Embryonic facial prominence (tissue), 1 donor: ENCODE results near the gene NHLRC2.
A peak's percentile ranks its signal among the peaks of the same experiment; 100 is the strongest.
"Not testable (repeated sequence)": the region's sequence is repeated elsewhere in the genome, so short reads cannot be mapped to it uniquely, and the experiment has no call there.

Experiments used
- DNase-seq: peaks from one replicate; pipeline ENCODE4 v3.0.0-alpha.2; 2016; ENCODE audit errors: extremely low spot score

NHLRC2 gene, protein sequence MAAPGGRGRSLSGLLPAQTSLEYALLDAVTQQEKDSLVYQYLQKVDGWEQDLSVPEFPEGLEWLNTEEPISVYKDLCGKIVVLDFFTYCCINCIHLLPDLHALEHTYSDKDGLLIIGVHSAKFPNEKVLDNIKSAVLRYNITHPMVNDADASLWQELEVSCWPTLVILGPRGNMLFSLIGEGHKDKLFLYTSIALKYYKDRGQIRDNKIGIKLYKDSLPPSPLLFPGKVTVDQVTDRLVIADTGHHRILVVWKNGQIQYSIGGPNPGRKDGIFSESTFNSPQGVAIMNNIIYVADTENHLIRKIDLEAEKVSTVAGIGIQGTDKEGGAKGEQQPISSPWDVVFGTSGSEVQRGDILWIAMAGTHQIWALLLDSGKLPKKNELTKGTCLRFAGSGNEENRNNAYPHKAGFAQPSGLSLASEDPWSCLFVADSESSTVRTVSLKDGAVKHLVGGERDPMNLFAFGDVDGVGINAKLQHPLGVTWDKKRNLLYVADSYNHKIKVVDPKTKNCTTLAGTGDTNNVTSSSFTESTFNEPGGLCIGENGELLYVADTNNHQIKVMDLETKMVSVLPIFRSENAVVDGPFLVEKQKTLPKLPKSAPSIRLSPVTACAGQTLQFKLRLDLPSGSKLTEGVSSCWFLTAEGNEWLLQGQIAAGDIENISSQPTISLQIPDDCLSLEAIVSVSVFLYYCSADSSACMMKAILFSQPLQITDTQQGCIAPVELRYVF

DNA sequence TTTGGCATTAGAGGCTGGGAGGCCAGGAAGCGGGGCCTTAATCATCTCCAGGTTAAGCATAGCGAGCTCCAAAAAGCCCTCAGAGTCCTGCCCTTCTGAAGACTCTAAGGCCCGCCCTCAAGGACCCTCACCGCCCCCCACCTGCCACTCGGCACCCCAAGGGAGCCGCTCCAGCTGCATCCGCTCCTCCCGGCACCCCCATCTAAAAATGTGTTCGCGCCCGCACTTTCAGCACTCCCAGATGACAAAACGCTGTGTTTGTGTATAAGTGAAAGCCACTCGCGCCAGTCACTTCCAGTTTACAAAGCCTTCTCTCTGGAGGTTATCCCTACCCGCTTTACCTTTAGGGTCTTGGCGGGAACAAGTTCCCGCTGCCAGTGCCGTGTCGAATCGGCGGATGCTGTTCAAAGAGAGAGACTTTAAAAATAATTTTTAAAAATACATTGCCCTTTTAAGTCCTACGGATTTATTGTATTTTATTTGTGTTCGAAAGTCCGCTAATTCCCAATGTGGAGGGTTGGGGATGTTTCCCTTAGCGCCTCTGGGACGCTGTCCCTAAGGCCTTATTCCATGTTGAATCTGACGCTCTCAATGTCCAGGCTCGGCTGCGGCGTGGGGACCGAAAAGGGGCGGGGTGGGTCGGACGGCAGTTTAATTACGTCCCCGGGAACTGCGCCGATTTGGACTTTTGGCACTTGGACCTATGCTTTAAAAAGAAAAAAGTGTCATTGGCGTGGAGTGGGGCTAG, at the start of gene NHLRC2, which contains the start of gene DCLRE1A:
NHLRC2 (plus strand) TSS at position 649 of the 748 bp plus-strand sequence. CDS start 212 bp downstream, outside the sequence.
DCLRE1A (minus strand) TSS at position 70 of the 748 bp plus-strand sequence. CDS start 900 bp downstream, outside the sequence.
- DNase-seq, result peak; percentile 37

GRCh38 chr10:113806503-113806902, 48.0 kb upstream of the NHLRC2 start:
- no peak for DNase-seq

- DNase-seq, result no peak
These were observed 46.3 kb upstream of the NHLRC2 start for GRCh38 chr10:113808168-113808567.

- DNase-seq, result not testable (repeated sequence)
These were observed 39.8 kb upstream of the NHLRC2 start for GRCh38 chr10:113814700-113815099.

DNA sequence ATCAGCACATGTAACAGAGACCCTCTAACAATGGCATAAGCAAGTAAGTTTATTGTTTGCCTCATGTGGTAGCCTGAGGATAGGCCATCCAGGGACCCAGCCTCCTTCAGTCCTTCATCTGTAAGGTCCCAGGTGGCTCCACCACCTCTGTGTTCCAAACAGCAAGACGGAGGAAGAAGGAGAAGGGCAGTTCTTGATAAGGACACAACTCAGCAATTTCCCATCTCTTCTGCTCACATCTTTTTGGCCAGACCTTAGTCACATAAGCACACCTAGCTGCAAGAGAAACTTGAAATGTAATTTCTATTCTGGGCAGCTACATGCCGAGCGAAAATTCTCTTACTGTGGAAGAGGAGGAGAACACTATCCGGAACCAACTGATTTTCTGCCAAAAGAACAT, 34.5 kb upstream of the NHLRC2 start:
- DNase-seq, result no peak

DNA sequence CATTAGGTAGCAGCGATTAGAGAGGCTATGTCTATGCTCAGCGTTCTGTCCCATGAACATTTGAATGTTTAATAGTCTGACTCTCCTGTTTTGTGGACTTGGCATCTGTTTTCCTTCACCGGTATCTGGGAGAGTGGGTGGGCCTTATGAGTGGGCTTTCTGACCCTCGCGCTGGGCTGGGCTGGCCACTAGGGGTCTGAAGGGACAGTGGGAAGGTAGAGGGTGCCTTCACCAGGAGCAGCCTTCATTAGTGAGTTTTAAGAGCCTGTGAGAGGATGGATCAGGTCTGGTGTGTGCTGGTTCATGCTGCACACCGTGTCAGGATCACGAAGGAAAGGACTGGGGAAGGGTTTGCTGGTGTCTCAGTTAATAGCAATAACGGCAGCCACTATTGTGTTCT, 34.0 kb upstream of the NHLRC2 start:
- no peak for DNase-seq

- DNase-seq, result not testable (repeated sequence)
These were observed 33.2 kb upstream of the NHLRC2 start for GRCh38 chr10:113821306-113821705.

GRCh38 chr10:113822174-113822573, 32.3 kb upstream of the NHLRC2 start:
- DNase-seq, result no peak

DNA sequence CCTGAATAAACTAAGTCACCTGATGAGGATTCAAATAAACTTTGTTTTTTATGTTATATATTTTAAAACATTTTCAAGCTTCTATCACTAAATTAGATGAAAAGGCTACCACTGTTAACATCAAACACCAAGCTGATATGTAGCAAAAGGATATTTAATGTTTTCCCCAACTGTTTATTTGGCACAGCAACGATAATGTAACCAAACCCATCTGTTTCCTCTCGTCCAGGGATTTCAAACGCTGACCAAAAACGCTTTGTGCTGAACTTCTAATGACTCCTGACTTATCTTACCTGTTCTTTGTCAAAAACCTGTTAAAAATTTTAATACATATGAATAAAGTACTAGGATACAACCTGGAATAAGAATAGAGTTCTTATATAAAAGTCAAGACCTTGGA, 31.1 kb upstream of the NHLRC2 start:
- DNase-seq, result no peak

DNA sequence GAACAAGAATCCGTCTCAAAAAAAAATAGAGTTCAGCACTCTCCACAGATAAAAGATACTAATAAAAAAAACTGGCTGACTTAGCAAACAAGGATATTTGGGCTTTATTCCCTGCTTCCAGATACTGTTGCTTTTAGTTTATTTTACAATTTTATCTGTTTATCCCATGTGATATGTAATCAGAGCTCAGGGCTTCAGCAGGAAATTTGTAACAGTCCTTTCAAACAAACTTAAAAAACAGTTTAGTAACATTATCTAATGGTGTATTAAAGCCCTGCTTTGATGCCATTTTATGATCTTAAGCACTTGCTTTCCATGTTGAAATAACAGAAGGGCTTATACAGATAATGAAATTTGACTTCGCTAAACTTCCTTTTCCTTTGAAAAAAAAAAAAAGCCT, 28.7 kb upstream of the NHLRC2 start:
- no peak for DNase-seq

- DNase-seq, result not testable (repeated sequence)
These were observed 25.9 kb upstream of the NHLRC2 start for GRCh38 chr10:113828567-113828966.

DNA sequence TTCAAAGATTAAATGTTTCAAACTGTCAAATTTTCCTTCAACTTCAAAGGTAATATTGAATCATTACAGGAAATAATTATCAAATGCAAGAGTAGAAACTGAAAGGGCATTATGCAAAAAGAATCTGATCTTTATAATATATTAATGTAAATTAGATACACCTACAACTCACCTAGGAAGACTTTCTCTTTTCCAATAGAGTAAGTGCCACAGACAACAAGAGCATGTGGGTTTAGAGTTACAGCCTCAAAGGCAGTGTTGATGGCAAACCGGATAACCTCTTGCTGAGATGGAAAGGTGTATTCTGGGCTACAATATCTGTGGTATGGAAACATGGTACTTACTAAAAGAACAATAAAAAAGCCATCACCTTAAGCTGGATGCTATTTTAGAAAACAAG, 12.3 kb upstream of the NHLRC2 start:
- DNase-seq, result no peak

- no peak for DNase-seq
These were observed 10.4 kb upstream of the NHLRC2 start for GRCh38 chr10:113843972-113844485.

DNA sequence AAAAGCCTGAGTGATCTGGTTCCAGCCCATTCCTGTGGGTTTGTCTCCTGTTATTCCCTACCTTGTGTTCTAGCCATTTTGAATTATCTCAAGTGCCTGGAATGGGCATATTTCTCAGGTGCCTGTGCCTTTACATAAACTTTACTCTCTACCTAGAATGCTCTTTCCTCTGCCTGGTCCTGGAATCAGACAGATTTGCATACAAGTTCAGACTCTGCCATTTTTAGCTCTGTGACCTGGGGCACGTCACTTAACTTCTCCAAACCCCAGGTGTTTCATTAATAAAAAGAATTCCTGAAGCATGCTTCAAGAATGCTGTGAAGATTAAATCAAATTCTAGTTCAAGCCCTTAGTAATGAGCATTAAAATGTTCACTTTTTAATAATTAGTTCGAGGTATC, 8.4 kb upstream of the NHLRC2 start:
- DNase-seq, result no peak

DNA sequence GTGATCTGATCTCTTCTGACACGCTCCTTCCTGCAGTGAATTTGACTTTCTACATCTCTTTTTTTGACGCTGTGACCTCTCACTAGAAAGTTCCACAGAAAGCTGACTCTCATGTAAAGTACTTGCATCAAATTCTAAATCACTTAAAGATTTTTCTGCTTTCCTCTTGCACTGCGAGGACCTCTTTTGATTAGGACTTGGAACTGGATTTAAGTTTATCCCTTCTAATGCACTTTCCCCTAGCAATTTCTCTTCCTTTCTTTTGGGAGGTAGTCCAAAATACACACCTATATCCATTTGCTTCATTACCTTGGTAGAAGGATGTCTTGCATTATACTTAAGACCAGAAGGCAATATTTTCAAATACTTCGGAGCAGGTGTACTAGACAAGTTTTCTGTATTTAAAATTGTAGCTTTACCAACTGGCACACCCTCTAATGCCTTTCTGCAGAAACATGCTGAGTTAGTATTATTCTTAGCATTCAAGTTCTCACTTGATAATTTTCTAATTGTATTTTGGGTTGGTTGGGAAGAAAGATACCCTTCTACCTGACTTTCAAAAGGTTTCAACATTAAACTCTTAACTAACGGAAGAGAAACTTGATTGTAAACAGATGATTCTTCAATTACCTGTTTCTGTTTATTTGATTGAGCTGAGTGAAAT, 5.2 kb upstream of the NHLRC2 start:
- DNase-seq, result no peak

DNA sequence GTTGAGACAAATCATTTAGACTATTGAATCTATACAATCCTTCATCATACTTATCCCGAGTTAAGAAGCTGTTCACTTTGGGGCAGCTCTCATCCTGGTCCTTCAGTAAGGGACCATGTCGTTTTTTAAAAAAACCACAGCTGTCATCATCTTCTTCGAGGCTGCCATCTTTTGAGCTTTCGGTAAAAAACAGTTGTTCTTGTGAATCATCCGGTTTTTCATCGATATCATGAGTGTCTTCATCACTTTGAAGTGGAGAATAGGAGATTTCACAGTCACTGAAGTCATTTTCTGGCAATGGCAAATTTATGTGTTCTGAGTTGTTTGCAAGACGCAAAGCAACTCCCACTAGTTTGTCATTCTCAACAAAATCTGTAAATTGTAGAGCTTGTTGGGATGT, 4.5 kb upstream of the NHLRC2 start:
- DNase-seq, result no peak

- no peak for DNase-seq
These were observed 866 bp upstream of the NHLRC2 start for GRCh38 chr10:113853578-113854012.

GRCh38 chr10:113854761-113855588, 514 bp downstream of the NHLRC2 start:
- peak; percentile 13 for DNase-seq

DNA sequence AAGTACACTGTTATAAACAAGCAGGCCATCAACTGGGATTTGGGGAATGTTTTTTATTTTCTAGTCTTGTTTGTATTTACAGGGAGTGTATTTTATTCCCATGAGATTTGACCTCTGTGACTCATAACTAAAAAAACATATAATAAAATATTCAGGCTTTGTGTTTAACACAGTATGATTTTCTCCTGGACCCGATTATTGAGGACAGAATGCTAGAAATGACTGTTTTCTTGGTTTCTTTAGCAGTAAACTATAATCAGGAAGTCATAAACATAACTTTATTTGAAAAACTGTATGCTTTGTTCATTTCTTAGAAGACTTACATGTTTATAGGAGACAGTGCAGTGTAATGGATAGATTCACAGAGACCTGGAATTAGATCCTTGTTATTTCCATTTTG, 2.1 kb downstream of the NHLRC2 start:
- no peak for DNase-seq

GRCh38 chr10:113857210-113857609, 2.7 kb downstream of the NHLRC2 start:
- DNase-seq, result no peak
